Adipose tissue (tissue), 3 donors: Measurements from ENCODE around the gene ZNF689. TPM values are rescaled to one million over a fixed set of nuclear protein-coding genes. Genes with fewer than 3 reads are reported as not detected.

Experiments used
- H3K27ac ChIP-seq: one replicate; pipeline ENCODE4 v1.5.1; 2013; ENCODE audit warnings: low read depth, low read length
- WGBS, 3 donors: extraction: QIAGEN DNeasy Blood & Tissue Kit; methylation state at CpG; one replicate each; pipeline ENCODE4 v1.1.7; 2013; 5-methylcytosine and 5-hydroxymethylcytosine counted together
- polyA plus RNA-seq, 3 donors: library from polyadenylated mRNA; stranded (reverse); fragments of 200-250 nt; gene quantifications; one replicate each; pipeline ENCODE4 v1.2.3, GENCODE V29; 2013
- donor health status: healthy with polysubstance abuse.
- donor health status: Bipolar disorder and iron deficiency.
- donor health status: healthy.

The ZNF689 gene
- polyA plus RNA-seq, 3 donors = 3.7 to 4.2 (median 4.2) TPM

DNA sequence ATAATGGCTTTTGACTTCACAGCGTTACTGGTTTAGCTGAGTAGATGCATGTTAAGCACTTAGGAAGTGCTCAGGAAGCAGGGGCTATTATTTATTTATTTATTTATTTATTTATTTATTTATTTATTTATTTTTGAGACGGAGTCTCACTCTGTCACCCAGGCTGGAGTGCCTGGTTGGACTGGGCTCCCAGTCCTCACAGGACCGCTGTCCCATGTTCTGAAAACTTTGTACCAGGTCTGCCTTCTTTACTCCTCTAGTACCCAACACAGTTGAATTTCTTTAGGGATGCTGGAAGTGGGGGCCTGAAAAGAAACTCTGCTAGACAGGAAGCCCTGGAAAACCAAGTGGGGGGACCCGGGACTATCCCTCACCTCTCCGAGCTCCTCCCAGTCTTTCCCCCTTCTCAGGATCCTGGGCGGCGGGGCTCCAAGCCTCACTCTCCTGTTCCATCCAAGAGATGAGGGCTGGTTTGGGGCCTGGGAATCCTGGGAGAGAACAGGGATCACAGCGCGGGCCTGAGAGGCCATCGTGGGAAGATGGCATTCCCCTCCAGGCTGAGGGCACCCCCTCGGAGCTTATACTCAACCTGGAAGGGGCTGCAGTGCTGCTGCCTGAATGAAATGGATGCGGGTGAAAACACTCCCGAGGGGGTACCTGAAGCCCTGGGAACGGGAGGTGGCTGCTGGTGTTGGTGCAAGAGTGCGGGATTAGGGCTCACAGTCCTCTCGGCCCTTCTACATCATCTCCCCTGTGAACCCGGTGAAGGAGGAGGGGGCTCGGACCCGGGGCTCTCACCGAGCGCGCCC lies 39.3 kb downstream of the ZNF689 start:
- peak overlapping the region; percentile 51 for H3K27ac ChIP-seq
- 8 to 10% (median 8%) methylated on average over 22 of the region's 22 CpGs for WGBS, 3 donors

DNA sequence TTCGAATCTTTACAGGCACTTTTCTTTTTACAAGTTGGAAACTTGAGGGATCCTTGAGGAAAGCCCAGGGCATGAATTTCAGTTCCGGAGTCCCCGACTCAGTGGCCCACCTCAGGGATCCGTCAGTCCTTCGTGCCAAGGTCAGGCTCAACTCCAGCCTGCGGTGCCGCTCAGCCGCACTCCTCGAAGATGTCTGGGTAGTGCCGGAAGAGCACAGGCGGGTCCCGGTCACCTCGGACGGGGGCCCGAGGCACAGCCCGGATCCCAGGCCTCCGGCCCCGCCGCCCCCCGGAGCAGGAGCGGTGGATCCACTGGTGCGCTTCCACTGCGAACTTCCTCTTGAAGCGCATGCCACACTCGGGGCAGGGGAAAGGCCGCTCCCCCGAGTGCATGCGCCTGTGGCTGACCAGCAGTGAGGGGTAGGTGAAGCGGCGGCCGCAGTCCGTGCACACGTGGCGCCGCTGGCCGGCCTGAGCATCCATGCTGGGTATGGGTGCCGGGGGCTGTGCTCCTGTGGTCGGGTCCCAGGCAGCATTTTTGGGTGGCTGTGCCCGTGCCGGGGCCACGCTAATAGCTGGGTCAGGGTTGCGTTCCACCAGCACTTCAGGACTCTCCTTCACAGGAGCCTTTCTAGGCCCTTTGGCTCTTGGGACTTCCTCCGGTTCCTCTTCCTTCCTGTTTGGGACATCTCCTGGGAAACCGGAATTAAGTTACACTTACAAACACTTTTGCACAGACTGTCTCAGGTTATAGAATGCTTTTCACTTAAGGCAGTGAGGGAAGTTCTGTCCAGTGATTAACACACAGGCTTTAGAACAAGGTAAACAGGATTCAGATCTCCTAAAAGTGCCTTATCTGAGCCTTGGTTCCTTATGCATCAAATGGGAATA lies 40.2 kb downstream of the ZNF689 start:
- 74 to 81% (median 77%) methylated on average over 38 to 44 of the region's 44 CpGs for WGBS, 3 donors
- H3K27ac ChIP-seq = no peak overlapping the region

DNA sequence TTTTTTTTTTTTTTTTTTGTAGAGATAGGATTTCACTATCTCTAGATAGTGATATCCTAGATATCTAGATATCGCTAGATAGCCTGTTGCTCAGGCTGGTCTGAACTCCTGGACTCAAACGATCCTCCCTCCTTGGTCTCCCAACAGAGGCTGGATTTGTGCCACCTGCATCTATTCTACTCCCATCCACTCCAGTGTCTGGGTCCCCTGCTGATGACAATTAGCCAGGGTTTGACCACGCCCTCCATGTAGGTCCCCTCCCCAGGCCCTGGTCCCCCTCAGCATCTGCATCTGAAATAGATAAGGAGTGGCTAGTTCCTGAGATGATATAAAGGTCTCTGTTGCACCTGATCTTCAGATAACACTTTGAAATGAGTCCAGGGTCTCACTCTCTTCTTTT lies 40.9 kb downstream of the ZNF689 start:
- H3K27ac ChIP-seq = no peak overlapping the region
- 96 to 97% (median 96%) methylated on average over 3 of the region's 3 CpGs for WGBS, 3 donors

GRCh38 chr16:30567991-30568638 lies 42.1 kb downstream of the ZNF689 start:
- no peak overlapping the region for H3K27ac ChIP-seq
- 35 to 64% (median 36%) methylated on average over 6 of the region's 6 CpGs for WGBS, 3 donors

DNA sequence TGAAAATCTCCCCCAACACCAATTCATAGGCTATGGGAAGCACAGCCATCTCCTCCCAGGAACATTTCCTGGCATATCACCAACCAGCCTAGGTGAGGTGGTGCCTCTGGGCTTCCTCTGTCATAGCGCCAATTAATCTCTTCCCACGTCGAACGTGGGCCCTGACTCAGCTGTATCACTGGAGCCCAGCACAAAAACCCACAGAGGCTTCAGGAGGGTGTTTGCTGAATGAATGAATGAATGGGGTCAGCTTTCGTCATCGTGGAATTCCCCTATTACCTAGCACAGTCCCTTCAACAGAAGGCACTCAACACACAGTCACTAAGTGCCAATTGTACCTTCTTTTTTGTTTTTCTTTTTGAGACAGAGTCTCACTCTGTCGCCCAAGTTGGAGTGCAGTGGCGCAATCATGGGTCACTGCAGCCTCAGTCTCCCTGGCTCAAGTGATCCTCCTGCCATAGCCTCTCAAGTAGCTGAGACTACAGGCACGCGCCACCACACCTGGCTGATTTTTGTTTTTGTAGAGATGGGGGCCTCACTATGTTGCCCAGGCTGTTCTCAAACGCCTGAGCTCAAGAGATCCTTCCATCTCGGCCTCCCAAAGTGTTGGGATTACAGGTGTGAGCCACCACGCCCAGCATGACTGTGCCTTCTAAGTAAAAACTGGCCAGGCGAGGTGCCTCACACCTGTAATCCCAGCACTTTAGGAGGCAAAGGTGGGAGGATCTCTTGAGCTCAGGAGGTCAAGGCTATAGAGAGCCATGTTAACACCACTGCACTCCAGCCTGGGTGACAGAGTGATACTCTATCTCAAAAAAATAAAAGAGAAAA lies 42.8 kb downstream of the ZNF689 start:
- 76 to 80% (median 77%) methylated on average over 14 of the region's 14 CpGs for WGBS, 3 donors
- no peak overlapping the region for H3K27ac ChIP-seq

DNA sequence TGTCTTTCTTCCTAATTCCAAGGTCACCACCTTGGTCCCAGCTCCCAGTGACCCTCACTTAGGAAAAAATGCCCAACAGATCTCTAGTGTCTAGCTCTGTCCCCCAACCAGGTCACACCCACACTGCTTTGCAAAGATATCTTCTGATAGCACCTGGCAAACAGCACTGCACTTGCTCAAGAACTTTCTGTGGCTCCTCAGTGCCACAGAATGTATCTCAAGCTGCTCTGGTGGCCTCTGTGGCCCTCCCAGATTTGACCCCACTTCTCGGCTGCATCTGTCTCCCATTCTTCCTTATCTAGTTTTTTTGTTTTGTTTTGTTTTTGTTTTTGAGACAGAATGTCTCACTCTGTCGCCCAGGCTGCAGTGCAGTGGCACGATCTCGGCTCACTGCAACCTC lies 43.7 kb downstream of the ZNF689 start:
- WGBS, 3 donors = 88 to 92% (median 91%) methylated on average over 4 of the region's 4 CpGs
- no peak overlapping the region for H3K27ac ChIP-seq

- H3K27ac ChIP-seq = no peak overlapping the region
- 56 to 68% (median 59%) methylated on average over 8 of the region's 8 CpGs for WGBS, 3 donors
Observed at GRCh38 chr16:30565984-30566383, 44.2 kb downstream of the ZNF689 start.

GRCh38 chr16:30565526-30565925 lies 44.7 kb downstream of the ZNF689 start:
- WGBS, 3 donors = 66 to 79% (median 74%) methylated on average over 7 of the region's 7 CpGs
- no peak overlapping the region for H3K27ac ChIP-seq

GRCh38 chr16:30562021-30562420 lies 48.2 kb downstream of the ZNF689 start:
- H3K27ac ChIP-seq = no peak overlapping the region
- WGBS, 3 donors = 87 to 91% (median 87%) methylated on average over 14 of the region's 14 CpGs

- WGBS, 3 donors = 9 to 23% (median 13%) methylated on average over 45 to 46 of the region's 46 CpGs
- H3K27ac ChIP-seq = no peak overlapping the region
Observed at GRCh38 chr16:30561089-30561816, 48.9 kb downstream of the ZNF689 start.

DNA sequence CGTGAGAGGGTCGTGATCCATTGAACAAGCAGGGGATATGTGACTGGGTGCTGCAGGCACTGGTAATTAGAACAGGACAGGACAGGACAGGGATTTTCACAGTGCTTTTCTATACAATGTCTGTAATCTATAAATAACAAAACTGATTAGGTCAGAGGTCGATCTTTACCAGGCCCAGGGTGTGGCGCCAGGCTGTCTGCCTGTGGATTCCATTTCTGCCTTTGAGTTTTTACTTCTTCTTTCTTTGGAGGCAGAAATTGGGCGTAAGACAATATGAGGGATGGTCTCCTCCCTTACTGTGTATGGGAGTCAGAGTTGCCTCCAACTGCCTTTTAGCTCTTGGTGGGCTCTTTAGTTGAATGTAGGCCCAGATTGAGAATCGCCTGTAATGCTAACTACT lies 50.5 kb downstream of the ZNF689 start:
- 88 to 94% (median 88%) methylated on average over 6 of the region's 6 CpGs for WGBS, 3 donors

GRCh38 chr16:30558789-30559377 lies 51.3 kb downstream of the ZNF689 start:
- no peak overlapping the region for H3K27ac ChIP-seq

More for the DNA sequence above, 50.5 kb downstream of the ZNF689 start:
- no peak overlapping the region for H3K27ac ChIP-seq

DNA sequence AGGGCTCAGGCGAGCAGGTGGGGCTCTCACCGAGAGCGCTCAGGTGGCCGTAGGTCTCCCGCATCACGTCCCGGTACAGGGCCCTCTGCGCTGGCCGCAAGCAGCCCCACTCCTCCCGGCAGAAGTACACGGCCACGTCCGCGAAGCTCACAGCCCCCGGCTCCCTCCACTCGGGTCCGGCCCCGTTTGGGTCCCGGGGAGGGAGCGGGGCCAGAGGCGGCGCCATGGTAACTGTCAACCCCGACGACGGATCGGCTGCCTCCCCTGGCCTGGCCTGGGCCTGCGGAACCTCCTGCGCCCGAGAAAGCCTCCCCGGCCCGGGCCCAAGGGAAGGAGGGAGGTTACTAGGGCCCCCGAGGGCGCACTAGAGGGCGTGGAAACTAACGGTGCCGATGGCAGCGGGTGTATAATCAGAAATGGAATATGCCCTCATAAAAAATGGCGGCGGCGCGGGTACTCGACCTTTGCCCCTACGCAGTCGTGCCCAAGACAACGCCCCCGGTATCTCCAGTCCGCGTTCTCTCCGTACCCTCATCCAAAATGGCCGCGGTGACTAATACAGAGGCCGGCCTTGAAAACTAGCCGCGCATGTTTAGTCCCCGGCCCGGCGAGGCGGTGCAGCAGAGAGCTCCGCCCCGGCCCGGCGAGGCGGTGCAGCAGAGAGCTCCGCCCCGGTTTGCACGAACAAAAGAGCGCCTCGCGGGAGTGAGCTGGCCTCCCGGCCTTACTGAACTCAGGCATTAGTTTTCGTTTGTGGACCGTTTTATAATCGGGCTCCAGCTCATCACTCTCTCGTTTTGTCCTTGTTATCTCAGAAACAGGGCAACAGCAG lies 52.0 kb downstream of the ZNF689 start, which contains the start of gene ZNF764:
Gene ZNF764, minus strand, starts transcription at position 418 of the 832 bp plus-strand sequence. Its CDS starts 192 bp downstream, at position 226.
- WGBS, 3 donors = 0 to 1% (median 0%) methylated on average over 74 of the region's 74 CpGs
- peak within 1 kb of the TSS; percentile 65 for H3K27ac ChIP-seq

More at GRCh38 chr16:30558789-30559377, 51.3 kb downstream of the ZNF689 start:
- WGBS, 3 donors = 81 to 85% (median 85%) methylated on average over 21 of the region's 21 CpGs

DNA sequence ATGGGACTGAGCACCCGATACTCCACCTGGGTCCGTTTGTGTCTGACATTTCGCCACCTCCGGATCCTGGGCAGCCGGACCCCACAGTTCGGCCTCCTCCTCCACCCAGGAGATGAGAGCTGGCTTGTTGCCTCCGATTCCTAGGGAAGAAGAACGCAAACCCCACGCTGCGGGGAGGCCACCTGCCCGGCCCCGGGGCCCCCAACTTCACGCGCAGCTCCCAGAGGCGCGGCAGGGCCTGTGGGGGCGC lies 52.6 kb downstream of the ZNF689 start:
- WGBS, 3 donors = 0 to 1% (median 1%) methylated on average over 17 of the region's 17 CpGs

GRCh38 chr16:30556125-30556473 lies 54.1 kb downstream of the ZNF689 start:
- 59 to 78% (median 72%) methylated on average over 10 of the region's 10 CpGs for WGBS, 3 donors
- no peak overlapping the region for H3K27ac ChIP-seq

More for the DNA sequence above, 52.6 kb downstream of the ZNF689 start:
- peak overlapping the region; percentile 65 for H3K27ac ChIP-seq

GRCh38 chr16:30555315-30556124 lies 54.7 kb downstream of the ZNF689 start:
- 91 to 96% (median 94%) methylated on average over 68 to 69 of the region's 69 CpGs for WGBS, 3 donors
- H3K27ac ChIP-seq = no peak overlapping the region
